Transverse colon (tissue), 4 donors: ENCODE measurements around the gene PRR4.

Source experiments
- POLR2AphosphoS5 ChIP-seq, 3 donors: sonication (generic); formaldehyde crosslinking; IDR thresholded peaks; one replicate each; pipeline ENCODE4 v1.6.1; 2016; ENCODE audit warnings: antibody characterized with exemption in 3 of 3
- TF ChIP-seq, protein P1 (sequence below), 5 experiments: fragments of 200-600 bp in 3 of 5; fragments of 450-650 bp in 2 of 5; sonication (generic) in 3 of 5; IDR thresholded peaks; 1 replicate in 2 of 5; 2 replicates in 3 of 5; pipeline ENCODE4 v1.5.1; 2016 to 2017; ENCODE audit warnings: antibody characterized with exemption in 5 of 5, inconsistent platforms in 3 of 5, mild to moderate bottlenecking in 2 of 5, moderate library complexity in 1 of 5

DNA sequence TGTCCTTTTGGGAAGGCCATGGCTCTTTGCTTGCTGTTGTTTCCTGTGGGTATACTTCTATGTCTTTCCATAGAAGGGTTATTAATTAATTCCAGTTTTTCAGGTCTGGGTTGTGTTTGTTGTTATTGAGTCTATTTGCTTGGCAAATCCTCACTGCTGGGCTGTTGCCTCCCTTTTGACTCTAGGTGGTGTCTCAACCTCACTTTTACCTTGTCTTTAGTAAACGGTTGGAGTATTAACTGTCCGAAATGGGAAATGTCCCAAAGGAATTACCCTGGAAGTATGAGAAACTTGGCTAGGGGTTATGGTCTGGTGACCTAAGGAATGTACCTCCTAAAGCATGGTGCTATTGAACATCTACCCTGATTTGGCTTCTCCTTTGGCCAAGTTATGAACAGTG is 18.1 kb upstream of the PRR4 start:
- TF ChIP-seq, protein P1, sequence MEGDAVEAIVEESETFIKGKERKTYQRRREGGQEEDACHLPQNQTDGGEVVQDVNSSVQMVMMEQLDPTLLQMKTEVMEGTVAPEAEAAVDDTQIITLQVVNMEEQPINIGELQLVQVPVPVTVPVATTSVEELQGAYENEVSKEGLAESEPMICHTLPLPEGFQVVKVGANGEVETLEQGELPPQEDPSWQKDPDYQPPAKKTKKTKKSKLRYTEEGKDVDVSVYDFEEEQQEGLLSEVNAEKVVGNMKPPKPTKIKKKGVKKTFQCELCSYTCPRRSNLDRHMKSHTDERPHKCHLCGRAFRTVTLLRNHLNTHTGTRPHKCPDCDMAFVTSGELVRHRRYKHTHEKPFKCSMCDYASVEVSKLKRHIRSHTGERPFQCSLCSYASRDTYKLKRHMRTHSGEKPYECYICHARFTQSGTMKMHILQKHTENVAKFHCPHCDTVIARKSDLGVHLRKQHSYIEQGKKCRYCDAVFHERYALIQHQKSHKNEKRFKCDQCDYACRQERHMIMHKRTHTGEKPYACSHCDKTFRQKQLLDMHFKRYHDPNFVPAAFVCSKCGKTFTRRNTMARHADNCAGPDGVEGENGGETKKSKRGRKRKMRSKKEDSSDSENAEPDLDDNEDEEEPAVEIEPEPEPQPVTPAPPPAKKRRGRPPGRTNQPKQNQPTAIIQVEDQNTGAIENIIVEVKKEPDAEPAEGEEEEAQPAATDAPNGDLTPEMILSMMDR (IDR thresholded peaks at IDR 0.05) = no peak
- no peak for TF ChIP-seq POLR2AphosphoS5 (IDR thresholded peaks at IDR 0.05)
